NCI-H510A treated with DMSO at 0.1 percent for 48 hours (cell line): ENCODE measurements around the gene NOL4.

Experiments used
- DNase-seq: peaks from one replicate; lab custom pipeline; 2025; lab: John Stamatoyannopoulos, UW

The NOL4 gene

DNA sequence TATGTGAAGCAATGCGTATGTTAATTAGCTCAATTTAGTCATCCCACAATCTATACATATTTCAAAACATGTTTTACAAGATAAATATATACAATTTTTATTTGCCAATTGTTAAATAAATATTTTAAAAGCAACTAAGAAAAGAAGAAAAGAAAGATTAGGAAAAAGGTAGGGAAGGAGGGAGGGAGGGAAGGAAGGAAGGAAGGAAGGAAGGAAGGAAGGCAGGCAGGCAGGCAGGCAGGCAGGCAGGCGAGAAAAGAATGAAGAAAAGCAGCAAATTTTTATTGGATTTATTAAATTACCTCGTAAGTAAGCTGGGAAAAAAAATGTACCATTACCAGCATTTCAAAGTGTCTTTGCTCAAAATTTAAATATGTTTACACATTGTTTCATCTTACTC is 30.5 kb downstream of the NOL4 start:
- DNase-seq = no peak

DNA sequence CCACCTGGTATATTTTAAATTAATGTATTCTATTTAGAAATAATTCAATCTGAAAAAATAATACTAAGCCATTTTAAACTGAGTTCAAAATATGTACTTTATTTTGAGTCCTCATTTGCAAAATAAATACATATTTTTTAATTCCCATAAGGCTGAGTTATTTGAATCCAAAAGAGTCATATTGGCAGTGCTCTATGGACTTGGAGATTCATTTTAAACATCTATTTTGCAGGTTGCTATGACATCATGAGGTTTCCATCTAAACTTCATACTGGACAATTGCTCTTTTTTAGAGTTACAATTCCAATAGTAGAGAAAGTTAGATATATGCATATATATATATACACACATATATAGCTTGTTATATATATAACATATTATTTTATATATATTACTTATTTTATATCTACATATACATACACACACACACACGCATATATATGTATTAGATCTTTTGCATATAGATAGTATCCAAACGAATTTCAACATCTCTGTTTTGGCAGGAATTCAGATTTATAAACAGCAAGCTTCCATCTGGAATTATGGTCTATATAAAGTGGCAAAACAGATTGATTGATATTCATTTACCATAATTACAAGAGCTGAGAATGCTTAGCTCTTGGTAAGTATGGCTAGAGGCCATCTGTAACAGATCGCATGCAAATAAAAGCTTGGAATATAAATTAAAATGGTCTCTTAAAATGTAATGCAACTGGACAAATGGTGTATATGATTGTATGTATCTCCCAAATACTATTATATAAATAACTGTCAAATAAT is 34.9 kb downstream of the NOL4 start:
- no peak for DNase-seq
